GM19025 (cell line): ENCODE data around the gene L3MBTL1.
A peak's percentile ranks its signal among the peaks of the same experiment; 100 is the strongest.
"Not testable (repeated sequence)": the region's sequence is repeated elsewhere in the genome, so short reads cannot be mapped to it uniquely, and the experiment has no call there.

Source experiments
- ATAC-seq: cut with Tn5 transposase; IDR thresholded peaks from one replicate; pipeline ENCODE4 v1.9.1; 2021; ENCODE audit warnings: mild to moderate bottlenecking, low read depth, moderate library complexity; ENCODE audit not compliant: unreplicated experiment

The L3MBTL1 gene

GRCh38 chr20:43583982-43584432, 76.5 kb downstream of the L3MBTL1 start:
- no peak for ATAC-seq

- no peak for ATAC-seq
These were observed 77.1 kb downstream of the L3MBTL1 start for GRCh38 chr20:43584448-43585136.

GRCh38 chr20:43586641-43587040, 79.1 kb downstream of the L3MBTL1 start:
- no peak for ATAC-seq

DNA sequence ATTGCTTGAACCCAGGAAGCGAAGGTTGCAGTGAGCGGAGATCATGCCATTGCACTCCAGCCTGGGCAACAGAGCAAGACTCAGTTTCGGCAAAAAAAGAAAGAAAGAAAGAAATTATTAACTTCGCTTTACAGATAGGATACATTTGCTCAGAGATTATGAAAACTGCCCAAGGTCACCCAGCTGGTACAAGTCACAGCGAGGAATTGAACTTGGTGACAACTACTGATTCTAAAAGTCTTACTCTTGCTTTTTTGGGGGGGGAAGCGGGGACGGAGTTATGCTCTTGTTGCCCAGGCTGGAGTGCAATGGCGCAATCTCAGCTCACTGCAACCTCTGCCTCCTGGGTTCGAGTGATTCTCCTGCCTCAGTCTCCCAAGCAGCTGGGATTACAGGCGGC, 81.0 kb downstream of the L3MBTL1 start:
- ATAC-seq, result not testable (repeated sequence)

DNA sequence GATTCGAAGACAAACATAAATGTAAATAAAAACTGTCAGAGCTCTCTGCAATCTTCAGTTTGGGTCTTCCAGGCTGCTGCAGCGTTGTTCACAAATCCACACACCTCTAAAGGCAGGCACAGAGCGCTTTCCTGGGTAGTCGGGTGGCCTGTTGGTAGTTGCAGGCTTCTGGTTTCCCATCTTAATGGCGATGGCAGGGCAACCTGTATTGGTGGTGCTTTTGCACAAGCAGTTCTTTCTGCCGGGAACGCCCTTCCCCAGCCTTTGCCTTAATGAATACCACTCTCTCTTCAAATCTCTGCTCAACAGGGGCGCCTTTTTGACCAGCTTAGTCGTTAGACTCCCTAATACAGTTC, 82.5 kb downstream of the L3MBTL1 start:
- no peak for ATAC-seq

DNA sequence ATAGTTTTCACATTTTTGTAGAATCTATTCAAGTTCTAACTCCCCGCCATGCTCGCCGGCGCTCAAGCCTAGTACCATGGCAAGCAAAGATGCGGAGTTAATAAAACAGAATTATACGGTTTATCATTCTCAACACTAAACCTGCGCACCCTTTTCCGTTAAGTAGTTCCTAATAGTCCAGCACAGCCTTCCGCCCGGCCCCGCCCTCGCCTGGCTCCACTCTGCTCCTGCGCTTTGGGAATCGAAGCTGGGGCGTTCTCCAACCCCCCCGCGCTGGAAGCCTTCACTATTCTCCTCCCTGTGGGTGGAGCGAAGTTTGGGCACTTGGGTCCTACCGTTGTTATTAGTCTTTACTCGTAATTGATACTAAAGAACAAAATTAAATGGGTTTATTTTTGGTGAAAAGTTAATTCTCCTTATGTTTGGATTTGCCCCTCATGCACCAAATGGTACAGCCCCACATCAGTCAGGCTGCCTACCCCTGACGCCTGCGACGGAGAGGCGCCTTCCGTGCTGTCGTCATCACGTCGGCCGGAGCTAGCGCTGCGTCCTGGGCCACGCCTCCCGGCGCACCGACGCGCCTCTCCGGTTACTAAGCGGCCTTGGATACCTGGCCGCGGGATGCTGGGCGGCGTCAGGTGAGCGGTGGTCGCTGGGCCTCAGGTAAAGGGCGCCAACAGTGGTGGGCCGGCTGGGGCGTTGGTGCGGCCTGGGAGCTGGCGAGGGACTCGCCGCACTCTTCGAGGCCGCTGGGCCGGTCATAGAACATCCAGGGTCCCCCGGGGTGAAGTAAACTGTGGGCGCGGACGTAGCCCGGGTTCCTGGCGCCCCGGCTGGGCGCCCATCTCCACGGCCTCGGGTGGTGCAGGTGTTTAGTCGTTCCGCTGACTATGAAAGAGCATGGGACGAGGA, 83.2 kb downstream of the L3MBTL1 start, which contains the start of gene IFT52:
TSS of gene IFT52 (plus strand) at position 546 of the 912 bp plus-strand sequence. CDS start 3,762 bp downstream, outside the sequence.
- ATAC-seq, result peak; percentile 100
